ENCODE measurements around the gene PGPEP1. TPM values are rescaled to one million over a fixed set of nuclear protein-coding genes. Genes with fewer than 3 reads are reported as not detected.
A peak's percentile ranks its signal among the peaks of the same experiment; 100 is the strongest.
"Not testable (repeated sequence)": the region's sequence is repeated elsewhere in the genome, so short reads cannot be mapped to it uniquely, and the experiment has no call there.

PGPEP1 gene
- total RNA-seq, 2 donors from 2014 or later = 38.9 to 46.0 TPM

DNA sequence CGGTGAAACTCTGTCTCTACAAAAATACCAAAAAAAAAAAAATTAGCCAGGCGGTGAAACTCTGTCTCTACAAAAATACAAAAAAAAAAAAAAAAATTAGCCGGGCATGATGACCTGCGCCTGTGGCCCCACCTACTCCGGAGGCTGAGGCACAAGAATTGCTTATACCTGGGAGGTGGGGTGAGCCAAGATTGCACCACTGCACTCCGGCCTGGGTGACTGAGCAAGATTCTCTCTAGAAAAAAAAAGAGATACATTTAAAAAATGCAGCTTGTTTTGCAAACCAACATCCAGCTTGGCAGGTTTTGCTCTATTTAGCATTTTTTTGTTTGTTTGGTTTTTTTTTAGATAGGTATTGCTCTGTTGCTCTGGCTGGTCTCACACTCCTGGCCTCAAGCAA, 6.7 kb upstream of the PGPEP1 start:
- Mint-ChIP-seq H3K27ac (no peak overlapping the region), H3K9me3 (no peaks in the 10 kb centered on the region), H3K36me3 (ENCODE audit: low read depth) (no peaks in the 10 kb centered on the region), H3K27me3 (no peaks in the 10 kb centered on the region), H3K4me3 (no peak overlapping the region), H3K4me1 (peaks cover 3% of the 10 kb centered on the region)
- no peak for ATAC-seq (replicated peaks)

- Mint-ChIP-seq H3K27ac (no peak overlapping the region), H3K36me3 (ENCODE audit: low read depth) (no peaks in the 10 kb centered on the region), H3K27me3 (no peaks in the 10 kb centered on the region), H3K4me3 (no peak overlapping the region), H3K4me1 (peaks cover 6% of the 10 kb centered on the region), H3K9me3 (no peaks in the 10 kb centered on the region)
- ATAC-seq (replicated peaks) = no peak
Measured at GRCh38 chr19:18336121-18336520, 4.3 kb upstream of the PGPEP1 start.

DNA sequence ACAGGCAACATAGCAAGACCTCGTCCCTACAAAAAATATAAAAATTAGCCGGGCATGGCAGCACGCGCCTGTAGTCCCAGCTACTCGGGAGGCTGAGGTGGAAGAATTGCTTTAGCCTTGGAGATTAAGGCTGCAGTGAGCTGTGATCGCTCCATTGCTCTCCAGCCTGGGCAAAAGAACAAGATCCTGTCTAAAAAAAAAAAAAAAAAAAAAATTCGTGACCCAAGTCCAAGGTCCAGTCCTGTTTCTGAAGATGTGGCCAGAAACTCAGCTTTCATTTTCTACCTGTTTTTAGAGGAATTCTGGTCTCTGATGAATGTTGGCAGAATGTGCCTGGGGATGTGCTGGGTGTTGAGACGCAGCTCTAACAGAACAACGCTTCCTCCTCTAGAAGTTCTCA, 1.9 kb upstream of the PGPEP1 start:
- Mint-ChIP-seq H3K4me1 (peaks cover 10% of the 10 kb centered on the region), H3K27ac (no peak overlapping the region), H3K27me3 (no peaks in the 10 kb centered on the region), H3K4me3 (peak overlapping the region; percentile 15), H3K36me3 (ENCODE audit: low read depth) (peaks cover 7% of the 10 kb centered on the region), H3K9me3 (no peaks in the 10 kb centered on the region)
- no peak for ATAC-seq (replicated peaks)

GRCh38 chr19:18339723-18340122, 675 bp upstream of the PGPEP1 start:
- Mint-ChIP-seq H3K27me3 (no peaks in the 10 kb centered on the region), H3K27ac (peak overlapping the region; percentile 68), H3K36me3 (ENCODE audit: low read depth) (peaks cover 18% of the 10 kb centered on the region), H3K4me1 (peaks cover 10% of the 10 kb centered on the region), H3K4me3 (peak overlapping the region; percentile 82), H3K9me3 (no peaks in the 10 kb centered on the region)
- no peak for ATAC-seq (replicated peaks)

DNA sequence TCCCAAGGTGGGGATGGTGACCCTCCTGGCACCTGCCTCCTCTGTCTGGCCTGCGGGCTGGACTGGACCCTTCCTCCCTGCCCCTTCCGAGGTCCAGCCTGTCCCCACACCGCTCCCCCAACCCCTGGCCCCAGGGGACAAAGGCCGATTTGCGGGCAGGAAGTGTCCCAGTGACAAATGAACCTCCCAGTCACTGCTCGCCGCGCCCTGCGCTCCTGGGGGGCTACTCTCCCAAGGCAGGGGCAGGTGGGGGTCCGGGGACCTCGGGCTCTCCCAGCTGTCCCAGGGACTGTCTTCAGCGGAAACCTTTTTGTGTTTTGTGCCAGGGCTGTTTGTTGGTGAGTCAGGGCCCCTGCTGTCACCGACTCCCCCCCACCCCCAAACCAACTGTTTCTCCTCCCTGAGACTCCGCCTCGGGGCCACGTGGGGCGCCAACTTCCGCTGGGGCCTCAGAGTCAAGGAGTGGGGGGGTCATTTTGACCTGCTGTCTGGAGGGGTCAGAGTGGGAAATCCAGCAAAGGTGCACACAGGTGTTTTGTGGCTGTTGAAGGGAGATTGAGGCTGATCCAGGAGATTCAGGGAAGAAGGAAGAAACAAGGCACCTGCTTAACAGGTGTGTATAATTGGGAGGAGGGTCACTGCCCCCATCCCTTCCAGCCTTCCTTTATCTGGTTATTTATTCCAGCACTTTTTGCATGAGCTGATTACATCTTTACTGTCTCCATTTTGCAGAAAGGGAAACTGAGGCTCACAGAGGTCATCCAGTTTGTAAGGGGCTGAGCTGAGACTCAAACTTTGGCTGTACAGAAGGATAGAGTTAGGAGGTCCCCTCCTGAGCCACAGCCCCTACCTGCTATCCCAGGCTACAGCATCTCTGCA, 831 bp downstream of the PGPEP1 start:
- Mint-ChIP-seq H3K27ac (peak overlapping the region; percentile 86), H3K4me1 (peaks cover 10% of the 10 kb centered on the region), H3K4me3 (peak overlapping the region; percentile 82), H3K27me3 (no peaks in the 10 kb centered on the region), H3K9me3 (no peaks in the 10 kb centered on the region), H3K36me3 (ENCODE audit: low read depth) (peaks cover 31% of the 10 kb centered on the region)
- ATAC-seq (replicated peaks) = peak; percentile 76

DNA sequence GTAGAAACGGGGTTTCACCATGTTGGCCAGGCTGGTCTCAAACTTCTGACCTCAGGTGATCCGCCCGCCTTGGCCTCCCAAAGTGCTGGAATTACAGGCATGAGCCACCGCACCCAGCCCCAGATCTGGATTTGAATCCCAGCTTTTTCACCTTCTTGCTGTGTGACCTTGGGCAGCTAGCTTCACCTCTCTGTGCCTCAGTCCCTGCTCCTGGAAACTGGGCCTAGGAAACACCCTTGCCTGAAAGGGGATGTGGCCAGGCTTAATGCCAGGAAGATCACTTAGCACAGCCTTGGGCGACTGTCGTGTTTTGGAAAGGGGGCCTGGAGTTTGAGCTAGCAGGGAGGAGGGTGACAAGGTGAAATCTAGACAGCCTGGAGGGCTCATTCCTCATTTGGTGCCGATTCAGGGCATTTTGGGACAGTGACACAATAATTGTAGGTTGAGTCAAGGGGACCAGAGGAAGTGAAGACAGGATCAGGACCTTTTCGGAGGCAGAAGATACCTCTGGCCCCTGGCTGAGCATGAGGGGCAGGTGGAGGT, 1.8 kb downstream of the PGPEP1 start:
- H3K27me3 Mint-ChIP-seq = no peaks in the 10 kb centered on the region
- no peaks in the 10 kb centered on the region for H3K9me3 Mint-ChIP-seq
- peaks cover 39% of the 10 kb centered on the region for H3K36me3 Mint-ChIP-seq (ENCODE audit: low read depth)
- no peak overlapping the region for H3K27ac Mint-ChIP-seq
- ATAC-seq (replicated peaks) = no peak
- H3K4me1 Mint-ChIP-seq = peaks cover 11% of the 10 kb centered on the region
- H3K4me3 Mint-ChIP-seq = peak overlapping the region; percentile 82

GRCh38 chr19:18344582-18344950, 4.2 kb downstream of the PGPEP1 start:
- Mint-ChIP-seq H3K4me3 (no peak overlapping the region), H3K9me3 (no peaks in the 10 kb centered on the region), H3K4me1 (peaks cover 14% of the 10 kb centered on the region), H3K27ac (no peak overlapping the region), H3K27me3 (no peaks in the 10 kb centered on the region), H3K36me3 (ENCODE audit: low read depth) (peaks cover 61% of the 10 kb centered on the region)
- ATAC-seq (replicated peaks) = no peak

- H3K4me1 Mint-ChIP-seq = peaks cover 11% of the 10 kb centered on the region
- no peak overlapping the region for H3K4me3 Mint-ChIP-seq
- no peak for ATAC-seq (replicated peaks)
- no peak overlapping the region for H3K27ac Mint-ChIP-seq
- H3K27me3 Mint-ChIP-seq = no peaks in the 10 kb centered on the region
- peaks cover 68% of the 10 kb centered on the region for H3K36me3 Mint-ChIP-seq (ENCODE audit: low read depth)
- no peaks in the 10 kb centered on the region for H3K9me3 Mint-ChIP-seq
Measured at GRCh38 chr19:18345296-18345695, 4.9 kb downstream of the PGPEP1 start.

- Mint-ChIP-seq H3K27ac (no peak overlapping the region), H3K27me3 (no peaks in the 10 kb centered on the region), H3K9me3 (no peaks in the 10 kb centered on the region), H3K4me3 (no peak overlapping the region), H3K36me3 (ENCODE audit: low read depth) (peaks cover 70% of the 10 kb centered on the region), H3K4me1 (peaks cover 10% of the 10 kb centered on the region)
- ATAC-seq (replicated peaks) = no peak
Measured at GRCh38 chr19:18346091-18346490, 5.7 kb downstream of the PGPEP1 start.

- peaks cover 67% of the 10 kb centered on the region for H3K36me3 Mint-ChIP-seq (ENCODE audit: low read depth)
- H3K4me3 Mint-ChIP-seq = no peak overlapping the region
- H3K9me3 Mint-ChIP-seq = no peaks in the 10 kb centered on the region
- no peak overlapping the region for H3K27ac Mint-ChIP-seq
- peaks cover 6% of the 10 kb centered on the region for H3K4me1 Mint-ChIP-seq
- no peaks in the 10 kb centered on the region for H3K27me3 Mint-ChIP-seq
- no peak for ATAC-seq (replicated peaks)
Measured at GRCh38 chr19:18348171-18348570, 7.8 kb downstream of the PGPEP1 start.

GRCh38 chr19:18348818-18349339, 8.5 kb downstream of the PGPEP1 start:
- not testable (repeated sequence) for H3K9me3 Mint-ChIP-seq; ATAC-seq (replicated peaks); H3K27me3 Mint-ChIP-seq; H3K27ac Mint-ChIP-seq; H3K4me3 Mint-ChIP-seq
- H3K4me1 Mint-ChIP-seq = peaks cover 10% of the 10 kb centered on the region
- H3K36me3 Mint-ChIP-seq (ENCODE audit: low read depth) = peaks cover 65% of the 10 kb centered on the region

DNA sequence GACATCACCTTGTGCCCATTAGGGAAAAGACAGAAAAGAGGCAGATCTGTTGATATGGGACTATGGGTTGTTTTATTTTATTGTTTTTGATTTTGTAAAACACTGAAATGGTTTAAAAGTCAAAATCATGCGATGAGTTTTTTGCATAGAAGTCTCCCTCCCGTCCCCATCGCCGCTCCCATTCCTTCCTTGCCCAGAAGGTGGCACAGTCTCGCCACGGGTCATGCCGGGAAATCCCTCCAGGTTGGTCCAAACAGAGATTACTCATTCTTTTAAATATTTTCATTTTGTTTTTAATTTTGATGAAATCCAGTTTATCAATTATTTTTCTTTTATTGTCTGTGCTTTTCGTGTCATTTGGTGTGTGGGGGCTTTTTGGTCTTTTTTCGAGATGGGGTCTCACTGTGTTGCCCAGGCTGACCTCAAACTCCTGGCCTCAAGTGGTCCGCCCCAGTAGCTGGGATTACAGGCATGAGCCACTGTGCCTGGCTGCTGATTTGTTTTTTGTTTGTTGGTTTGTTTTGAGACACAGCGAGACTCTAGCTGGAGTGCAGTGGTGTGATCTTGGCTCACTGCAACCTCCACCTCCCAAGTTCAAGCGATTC, 9.2 kb downstream of the PGPEP1 start:
- Mint-ChIP-seq H3K27ac (no peak overlapping the region), H3K4me3 (no peak overlapping the region), H3K27me3 (no peaks in the 10 kb centered on the region), H3K4me1 (peaks cover 10% of the 10 kb centered on the region), H3K9me3 (no peaks in the 10 kb centered on the region), H3K36me3 (ENCODE audit: low read depth) (peaks cover 58% of the 10 kb centered on the region)
- ATAC-seq (replicated peaks) = no peak

- H3K4me3 Mint-ChIP-seq = no peak overlapping the region
- ATAC-seq (replicated peaks) = no peak
- no peaks in the 10 kb centered on the region for H3K9me3 Mint-ChIP-seq
- no peaks in the 10 kb centered on the region for H3K27me3 Mint-ChIP-seq
- peaks cover 10% of the 10 kb centered on the region for H3K4me1 Mint-ChIP-seq
- H3K36me3 Mint-ChIP-seq (ENCODE audit: low read depth) = peaks cover 53% of the 10 kb centered on the region
- H3K27ac Mint-ChIP-seq = no peak overlapping the region
Measured at GRCh38 chr19:18350490-18350889, 10.1 kb downstream of the PGPEP1 start.

GRCh38 chr19:18351544-18351943, 11.1 kb downstream of the PGPEP1 start:
- Mint-ChIP-seq H3K4me1 (peaks cover 10% of the 10 kb centered on the region), H3K27ac (no peak overlapping the region), H3K27me3 (no peaks in the 10 kb centered on the region), H3K4me3 (no peak overlapping the region), H3K9me3 (no peaks in the 10 kb centered on the region), H3K36me3 (ENCODE audit: low read depth) (peaks cover 55% of the 10 kb centered on the region)
- ATAC-seq (replicated peaks) = no peak
